GM12878 (cell line): ENCODE measurements around the gene IFNA14. TPM values are rescaled to one million over a fixed set of nuclear protein-coding genes. Genes with fewer than 3 reads are reported as not detected.
A peak's percentile ranks its signal among the peaks of the same experiment; 100 is the strongest.

Source experiments
- ATAC-seq: fragments of 200-7000 bp; cut with Tn5 transposase; 3 replicates; pipeline ENCODE4 v1.9.1; 2020; ENCODE audit warnings: mild to moderate bottlenecking, moderate library complexity
- Bru-seq: library from RNA; stranded (reverse); fragments of 400-500 nt; gene quantifications from one replicate; lab custom pipeline; 2021; lab: Mats Ljungman, UMichigan
- BruChase-seq, 2 experiments: library from RNA; stranded (reverse); fragments of 400-500 nt; gene quantifications; one replicate each; lab custom pipeline; 2021; lab: Mats Ljungman, UMichigan
- BruUV-seq: library from RNA; stranded (reverse); fragments of 400-500 nt; replicated peaks from 2 replicates; lab custom pipeline; 2021; lab: Mats Ljungman, UMichigan
- CTCF ChIA-PET: fragments of 300-600 bp; sonication (Branson Sonifier 250); formaldehyde crosslinking; extraction: SDS; loops from one replicate; lab custom pipeline; 2021; ENCODE audit warnings: inconsistent platforms; lab: Yijun Ruan, JAX
- POLR2A ChIA-PET: fragments of 350-600 bp; formaldehyde crosslinking; extraction: SDS; loops from one replicate; lab custom pipeline; 2021; ENCODE audit warnings: inconsistent platforms; lab: Charles Lee
- RAD21 ChIA-PET: fragments of 300-600 bp; sonication (Branson Sonifier 250); formaldehyde crosslinking; loops from one replicate; lab custom pipeline; 2023; ENCODE audit warnings: antibody characterized with exemption; ENCODE audit not compliant: unreplicated experiment; lab: Charles Lee
- SMC1A ChIA-PET: fragments of 300-600 bp; sonication (Branson Sonifier 250); formaldehyde crosslinking; loops from one replicate; lab custom pipeline; 2023; ENCODE audit not compliant: unreplicated experiment, uncharacterized antibody; lab: Charles Lee
- DNase-seq: peaks from one replicate; pipeline ENCODE4 v3.0.0-alpha.2; 2011; ENCODE audit warnings: low read depth, low spot score
- FAIRE-seq: peaks from 3 replicates; lab custom pipeline; 2011; peaks lifted over from hg19 to GRCh38; lab: Jason Lieb, UNC
- H2AFZ ChIP-seq: 2 replicates; pipeline ENCODE4 v1.6.0; 2011; ENCODE audit warnings: low read depth, low read length, control low read depth; ENCODE audit not compliant: control insufficient read depth
- H3K27ac ChIP-seq: 2 replicates; pipeline ENCODE4 v1.5.1; 2011; ENCODE audit warnings: control low read depth; ENCODE audit not compliant: control insufficient read depth, insufficient read depth
- H3K27me3 ChIP-seq, 2 experiments: replicated peaks in 1 of 2; 2 replicates each; pipeline versions ENCODE4 v1.6.0 to v1.6.1; 2011; ENCODE audit warnings: low read length in 1 of 2; ENCODE audit not compliant: control insufficient read depth in 2 of 2, insufficient read depth in 2 of 2
- H3K36me3 ChIP-seq, 2 experiments: 2 replicates each; pipeline ENCODE4 v1.5.1; 2011; ENCODE audit warnings: low read length in 1 of 2; ENCODE audit not compliant: control insufficient read depth in 2 of 2, insufficient read depth in 2 of 2
- H3K4me1 ChIP-seq: 2 replicates; pipeline ENCODE4 v1.6.1; 2011; ENCODE audit warnings: mild to moderate bottlenecking, low read length, moderate library complexity, mixed read lengths; ENCODE audit not compliant: control insufficient read depth, insufficient read depth
- H3K4me2 ChIP-seq: 2 replicates; pipeline ENCODE4 v1.6.0; 2011; ENCODE audit warnings: control low read depth; ENCODE audit not compliant: control insufficient read depth, insufficient read depth
- H3K4me3 ChIP-seq: fragments of 200-600 bp; sonication (generic); 2 replicates; pipeline ENCODE4 v1.5.1; 2016
- H3K79me2 ChIP-seq: 2 replicates; pipeline ENCODE4 v1.6.0; 2011; ENCODE audit warnings: low read length; ENCODE audit not compliant: control insufficient read depth, insufficient read depth
- H3K9ac ChIP-seq: 2 replicates; pipeline ENCODE4 v1.8.0; 2011; ENCODE audit warnings: low read length, control low read depth, mixed read lengths; ENCODE audit not compliant: control insufficient read depth, insufficient read depth
- H3K9me3 ChIP-seq: replicated peaks from 3 replicates; pipeline ENCODE4 v1.5.1; 2011; ENCODE audit warnings: mild to moderate bottlenecking, low read length; ENCODE audit not compliant: control insufficient read depth, insufficient read depth
- H4K20me1 ChIP-seq: 2 replicates; pipeline ENCODE4 v1.6.0; 2011; ENCODE audit not compliant: control insufficient read depth, insufficient read depth
- MEF2A ChIP-seq: IDR thresholded peaks from 2 replicates; pipeline ENCODE4 v1.6.1; 2011; ENCODE audit warnings: low read depth, mild to moderate bottlenecking, low read length, moderate library complexity; ENCODE audit not compliant: insufficient read depth
- MLLT1 ChIP-seq: fragments of 450-650 bp; IDR thresholded peaks from 2 replicates; pipeline ENCODE4 v1.6.1; 2016; ENCODE audit warnings: mild to moderate bottlenecking
- PAX8 ChIP-seq: fragments of 450-650 bp; IDR thresholded peaks from 2 replicates; pipeline ENCODE4 v1.6.1; 2017; ENCODE audit warnings: mild to moderate bottlenecking, moderate library complexity
- SMC3 ChIP-seq: IDR thresholded peaks from 2 replicates; pipeline ENCODE4 v1.6.1; 2011; ENCODE audit warnings: low read length, improper control_type of control experiment, borderline replicate concordance
- TCF12 ChIP-seq: IDR thresholded peaks from 2 replicates; pipeline ENCODE4 v1.6.1; 2011; ENCODE audit warnings: low read depth, mild to moderate bottlenecking, low read length
- WGBS: methylation state at CpG from one replicate; pipeline ENCODE4 v1.1.6; 2016; ENCODE audit warnings: low lambda C conversion rate; ENCODE audit not compliant: insufficient replicate concordance, insufficient coverage; ENCODE audit errors: missing lambda C conversion rate; 5-methylcytosine and 5-hydroxymethylcytosine counted together
- in situ Hi-C: fragments of 300-500 bp; cut with MboI; formaldehyde crosslinking; loops from 9 replicates; pipeline ENCODE4 v1.14.3; 2018; ENCODE audit warnings: mixed read lengths
- intact Hi-C: fragments of 100-400 bp; cut with micrococcal nuclease; formaldehyde crosslinking; loops from one replicate; pipeline ENCODE4 v1.14.2; 2022; ENCODE audit not compliant: unreplicated experiment
- long read RNA-seq, 2 experiments: library from polyadenylated mRNA; unstranded; transcript quantifications; one replicate each; pipeline ENCODE4 v2.0.0, GENCODE V29; 2019 to 2020
- polyA minus RNA-seq, 3 experiments: library from RNA; depleted of rRNA, polyadenylated mRNA; stranded (reverse); fragments of >200 nt; gene quantifications; 2 replicates each; pipeline ENCODE4 v1.2.3, GENCODE V29; 2011
- polyA plus RNA-seq, 11 experiments: library from polyadenylated mRNA; depleted of rRNA in 4 of 11; unstranded in 6 of 11; stranded (reverse) in 5 of 11; fragments of >200 nt; fragmentation: Nextera tagmentation in 4 of 11; fragmentation: Illumina TruSeq in 1 of 11; extraction: Ambion mirVana in 4 of 11; extraction: Trizol in 1 of 11; gene quantifications; 1 replicate in 1 of 11; 2 replicates in 10 of 11; pipeline versions ENCODE4 v1.2.1 to v1.2.3, GENCODE V29; 2011 to 2016; ENCODE audit warnings: inconsistent platforms in 2 of 11, missing spikeins in 2 of 11, low read depth in 1 of 11
- total RNA-seq, 4 experiments: library from RNA; depleted of rRNA in 3 of 4; stranded (reverse); fragments of >200 nt in 3 of 4; fragmentation: Illumina TruSeq in 1 of 4; extraction: Trizol in 1 of 4; gene quantifications; 2 replicates each; pipeline versions ENCODE4 v1.2.1 to v1.2.3, GENCODE V29; 2013 to 2021
- TF ChIP-seq, protein P1 (sequence below): fragments of 450-650 bp; IDR thresholded peaks from 2 replicates; pipeline ENCODE4 v1.6.1; 2016; ENCODE audit warnings: mild to moderate bottlenecking

Gene IFNA14
- total RNA-seq (2013; cell fraction: nucleolus; rRNA removed), result not detected in 2 replicates
- total RNA-seq (2014; rRNA removed), result not detected in 2 replicates
- total RNA-seq (2014; rRNA removed; fragmentation: Illumina TruSeq; extraction: Trizol), result not detected in 2 replicates
- total RNA-seq (2021), result not detected in 2 replicates
- polyA plus RNA-seq (2011; ENCODE audit: low read depth), result not detected
- not detected in 2 replicates for polyA plus RNA-seq (2011; rRNA removed)
- not detected in 2 replicates for polyA plus RNA-seq (2011; cell fraction: cytosol; rRNA removed)
- not detected in 2 replicates for polyA plus RNA-seq (2011; cell fraction: nucleus; rRNA removed)
- not detected in 2 replicates for polyA plus RNA-seq (2012)
- not detected in 2 replicates for polyA plus RNA-seq (2014; fragmentation: Illumina TruSeq; extraction: Trizol)
- not detected for polyA plus RNA-seq (2014; fragmentation: Nextera tagmentation; extraction: Ambion mirVana)
- polyA plus RNA-seq (2014; rRNA removed), result not detected in 2 replicates
- not detected for polyA plus RNA-seq (2016; fragmentation: Nextera tagmentation; extraction: Ambion mirVana)
- polyA minus RNA-seq (2011; rRNA and poly(A)+ RNA removed), result not detected in 2 replicates
- polyA minus RNA-seq (2011; cell fraction: cytosol; rRNA and poly(A)+ RNA removed), result not detected in 2 replicates
- polyA minus RNA-seq (2011; cell fraction: nucleus; rRNA and poly(A)+ RNA removed), result not detected in 2 replicates
- Bru-seq, nascent RNA, result percentile 30 among the genes with signal in this experiment
- not detected for BruChase-seq, experiment 1, labeled RNA remaining after a 6-hour chase
- BruChase-seq, experiment 2, labeled RNA remaining after a 2-hour chase, result not detected
- long read RNA-seq, experiment 1, result 0 reads
- long read RNA-seq, experiment 2, result 0 reads

DNA sequence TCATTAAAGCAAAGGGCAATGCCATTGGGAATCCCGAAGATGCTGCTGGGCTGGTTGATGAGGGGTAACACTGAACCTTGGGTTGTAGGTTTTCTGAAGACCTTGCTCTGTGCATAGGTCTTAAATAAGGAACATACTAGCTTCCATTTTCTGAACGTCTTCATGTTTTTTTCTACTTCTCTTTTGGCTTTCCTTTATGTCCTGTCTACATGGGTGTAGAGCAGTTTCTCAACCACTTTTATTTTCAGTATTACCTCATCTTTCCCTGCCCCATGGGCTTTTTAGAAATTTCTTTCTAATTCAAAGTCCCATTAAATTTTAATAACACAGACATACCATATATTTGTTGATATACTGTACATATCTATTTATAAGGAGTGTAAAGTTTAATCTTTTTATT, at the start of gene IFNA14:
IFNA14 (minus strand) TSS at position 95 of the 400 bp plus-strand sequence; CDS start at position 25, 70 bp downstream.
- H2AFZ ChIP-seq, result peak within 1 kb of the TSS; percentile 50
- intact Hi-C loops, result loop anchor here (5.0 to 10.0 kb wide), 2 partner anchors 172 to 465 kb away; no protein-coding TSS in a partner anchor
- ChIA-PET RAD21 (no interaction called here), POLR2A (no interaction called here), SMC1A (interaction anchor here (1.0 to 1.6 kb wide), 3 partner anchors 9 to 215 kb away, joined by 3 to 8 read pairs (median 3); no protein-coding TSS in a partner anchor), CTCF (interaction anchor here (1.1 to 1.7 kb wide), 4 partner anchors 10 to 226 kb away, joined by 3 to 11 read pairs (median 3); no protein-coding TSS in a partner anchor)
- H3K4me3 ChIP-seq, result no peak within 1 kb of the TSS
- no peak within 1 kb of the TSS for H3K27ac ChIP-seq
- no peak for DNase-seq
- H3K9ac ChIP-seq, result no peak within 1 kb of the TSS
- TF ChIP-seq TCF12, result no peak
- no peak for TF ChIP-seq MEF2A
- no peak for TF ChIP-seq PAX8
- no peak for TF ChIP-seq MLLT1
- TF ChIP-seq, protein P1, sequence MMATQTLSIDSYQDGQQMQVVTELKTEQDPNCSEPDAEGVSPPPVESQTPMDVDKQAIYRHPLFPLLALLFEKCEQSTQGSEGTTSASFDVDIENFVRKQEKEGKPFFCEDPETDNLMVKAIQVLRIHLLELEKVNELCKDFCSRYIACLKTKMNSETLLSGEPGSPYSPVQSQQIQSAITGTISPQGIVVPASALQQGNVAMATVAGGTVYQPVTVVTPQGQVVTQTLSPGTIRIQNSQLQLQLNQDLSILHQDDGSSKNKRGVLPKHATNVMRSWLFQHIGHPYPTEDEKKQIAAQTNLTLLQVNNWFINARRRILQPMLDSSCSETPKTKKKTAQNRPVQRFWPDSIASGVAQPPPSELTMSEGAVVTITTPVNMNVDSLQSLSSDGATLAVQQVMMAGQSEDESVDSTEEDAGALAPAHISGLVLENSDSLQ, result no peak
- TF ChIP-seq SMC3, result no peak
- peaks cover 3% of the 10 kb centered on the region; the same call in 1 of the 2 replicates for H3K4me1 ChIP-seq
- H3K79me2 ChIP-seq, result no peaks in the 10 kb centered on the region
- H4K20me1 ChIP-seq, result no peaks in the 10 kb centered on the region
- BruUV-seq, result no TSS peak
- peak within 1 kb of the TSS; percentile 26; the same call in 1 of the 2 replicates for H3K4me2 ChIP-seq
- H3K36me3 ChIP-seq, result no peaks in the 10 kb centered on the region
- no peak for FAIRE-seq
- no peaks in the 10 kb centered on the region for H3K9me3 ChIP-seq
- in situ Hi-C loops, result loop anchor here (10.0 kb wide), 1 partner anchor 555 kb away; no protein-coding TSS in a partner anchor
- WGBS, result 23% methylated on average over 2 of the region's 2 CpGs
- ATAC-seq, result peak; percentile 34; the same call in 2 of the 3 replicates
- H3K27me3 ChIP-seq, result no peaks in the 10 kb centered on the region
